Activated naive CD4-positive, alpha-beta T cell treated with anti-CD3 and anti-CD28 coated beads, Interleukin-2, amount 10 ng/mL, durations not matched to agents 5 hours and 36 hours (primary cell): ENCODE data around the gene FAM117A. TPM values are rescaled to one million over a fixed set of nuclear protein-coding genes. Genes with fewer than 3 reads are reported as not detected.

Experiments
- total RNA-seq, 2 experiments: library from RNA; stranded (reverse); gene quantifications; one replicate each; pipeline ENCODE4 v1.2.3, GENCODE V29; 2021

The FAM117A gene, protein sequence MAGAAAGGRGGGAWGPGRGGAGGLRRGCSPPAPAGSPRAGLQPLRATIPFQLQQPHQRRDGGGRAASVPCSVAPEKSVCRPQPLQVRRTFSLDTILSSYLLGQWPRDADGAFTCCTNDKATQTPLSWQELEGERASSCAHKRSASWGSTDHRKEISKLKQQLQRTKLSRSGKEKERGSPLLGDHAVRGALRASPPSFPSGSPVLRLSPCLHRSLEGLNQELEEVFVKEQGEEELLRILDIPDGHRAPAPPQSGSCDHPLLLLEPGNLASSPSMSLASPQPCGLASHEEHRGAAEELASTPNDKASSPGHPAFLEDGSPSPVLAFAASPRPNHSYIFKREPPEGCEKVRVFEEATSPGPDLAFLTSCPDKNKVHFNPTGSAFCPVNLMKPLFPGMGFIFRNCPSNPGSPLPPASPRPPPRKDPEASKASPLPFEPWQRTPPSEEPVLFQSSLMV
- 10 to 100 TPM; 40.3 to 41.0 TPM for total RNA-seq

DNA sequence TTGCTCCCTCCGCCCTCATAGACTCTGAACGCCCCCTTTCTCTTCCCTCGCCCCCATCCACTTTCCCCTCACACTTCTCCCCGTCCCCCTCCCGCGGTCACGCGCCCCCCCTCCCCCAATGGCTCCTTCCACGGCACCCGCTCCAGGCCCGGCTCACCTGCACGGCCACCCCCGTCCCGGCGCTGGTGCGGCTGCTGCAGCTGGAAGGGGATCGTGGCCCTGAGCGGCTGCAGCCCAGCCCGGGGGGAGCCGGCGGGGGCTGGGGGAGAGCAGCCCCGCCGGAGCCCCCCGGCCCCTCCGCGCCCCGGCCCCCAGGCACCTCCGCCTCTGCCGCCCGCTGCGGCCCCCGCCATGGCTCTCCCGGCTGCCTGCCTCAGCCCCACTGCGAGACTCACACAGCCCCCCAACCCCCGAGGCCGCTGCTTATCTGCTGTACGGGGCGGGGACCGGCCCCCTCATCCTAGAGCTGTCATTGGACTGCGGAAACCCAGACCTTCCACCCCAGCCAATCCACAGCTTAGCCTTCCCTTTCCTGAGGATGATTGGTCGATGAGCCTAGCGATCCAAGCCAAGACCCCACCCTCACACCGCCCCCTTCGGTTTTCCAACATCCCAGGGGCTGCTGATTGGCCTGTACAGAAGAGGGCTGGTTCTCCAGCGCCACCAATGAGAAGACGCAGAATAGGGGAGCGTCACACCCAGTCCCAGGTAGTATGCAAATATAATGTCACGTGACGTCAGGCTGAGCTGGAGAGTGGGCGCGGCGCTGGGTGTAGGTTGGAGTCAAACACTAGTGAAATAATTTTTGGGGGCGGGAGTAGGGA, at the start of gene FAM117A:
Gene FAM117A, minus strand, starts transcription at position 397 of the 824 bp plus-strand sequence. Its CDS starts 44 bp downstream, at position 353.

DNA sequence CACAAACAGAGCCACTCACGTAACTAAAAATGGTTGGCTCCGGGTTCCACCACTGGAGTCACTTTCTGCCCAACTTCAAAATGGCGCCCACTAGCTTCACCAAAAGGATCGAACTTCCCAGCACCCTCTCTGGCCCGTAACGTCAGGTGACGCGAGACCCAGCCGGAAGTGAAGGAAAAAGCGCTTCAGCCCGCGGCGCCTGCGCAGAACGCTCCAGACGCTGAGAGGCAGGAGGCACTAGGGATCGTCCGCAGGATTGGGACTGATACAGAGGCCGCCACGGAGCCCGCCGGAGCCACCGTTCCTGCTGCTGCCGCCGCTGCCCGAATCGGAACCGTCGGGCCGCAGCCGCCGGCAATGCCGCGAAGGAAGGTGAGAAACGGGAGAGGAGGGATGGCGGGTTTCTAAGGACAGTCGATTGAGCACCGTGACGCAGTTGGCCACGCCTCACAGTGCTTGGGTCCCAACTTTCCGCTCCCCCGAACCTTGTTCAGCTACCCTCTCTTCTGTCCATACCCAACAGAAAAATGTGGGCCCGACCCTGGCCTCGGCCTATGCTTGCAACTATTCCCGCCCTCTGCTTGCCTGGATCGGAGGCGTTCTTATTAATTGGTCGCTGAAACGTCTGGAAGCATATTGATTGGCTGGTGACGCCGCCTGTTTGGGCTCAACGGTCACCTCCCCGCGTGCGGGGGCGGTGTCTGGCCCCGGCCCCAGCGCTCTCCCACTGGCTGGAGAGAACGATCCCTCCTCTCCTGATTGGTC, 24.7 kb upstream of the FAM117A start, which contains the start of gene KAT7:
Gene KAT7, plus strand, starts transcription at position 204 of the 765 bp plus-strand sequence. Its CDS starts 154 bp downstream, at position 358.

DNA sequence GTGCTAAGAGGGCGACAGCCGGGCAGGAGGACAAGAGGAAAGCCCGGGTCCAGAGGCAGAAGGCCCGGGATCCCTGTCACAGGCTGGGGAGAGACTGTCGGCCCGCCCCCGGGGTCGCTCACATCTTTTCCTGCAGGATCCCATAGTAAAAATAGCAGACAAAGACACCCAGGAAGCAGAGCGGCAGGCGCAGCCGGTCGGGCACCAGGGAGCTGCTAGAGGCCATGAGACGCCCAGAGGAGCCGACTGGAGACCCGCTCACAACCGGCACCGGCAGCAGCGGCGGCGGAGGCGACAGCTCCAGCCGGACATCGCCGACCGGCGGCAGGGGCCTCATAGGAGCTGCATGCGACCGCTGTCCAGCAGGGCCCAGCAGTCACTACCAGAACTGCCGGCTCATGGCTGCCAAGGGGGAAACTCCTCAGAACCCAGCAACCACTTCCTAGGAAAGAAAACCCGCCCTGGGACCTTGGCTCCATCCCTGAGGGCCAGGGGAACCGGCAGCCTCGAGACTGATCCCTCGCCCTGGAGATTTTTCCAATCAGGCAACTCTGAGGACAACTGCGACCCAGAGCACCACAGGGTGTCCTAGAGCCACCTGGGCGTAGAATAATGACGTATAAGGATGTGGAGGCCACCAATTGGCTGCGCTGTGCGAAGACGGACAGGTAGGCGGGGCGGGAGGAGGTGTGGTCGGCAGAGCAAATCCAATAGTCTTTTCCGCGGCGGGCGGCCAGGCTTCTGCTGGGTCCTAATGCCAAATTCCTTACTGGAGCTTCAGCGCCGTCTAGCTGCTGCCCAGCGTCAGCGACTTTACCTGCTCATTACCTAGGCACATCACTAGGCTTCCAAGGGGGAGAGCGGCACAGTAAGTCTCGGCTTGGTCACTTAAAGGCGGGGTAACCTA, 56.1 kb downstream of the FAM117A start, which contains the start of gene SLC35B1:
Gene SLC35B1, minus strand, starts transcription at position 357 of the 907 bp plus-strand sequence. Its CDS starts 131 bp downstream, at position 226.

DNA sequence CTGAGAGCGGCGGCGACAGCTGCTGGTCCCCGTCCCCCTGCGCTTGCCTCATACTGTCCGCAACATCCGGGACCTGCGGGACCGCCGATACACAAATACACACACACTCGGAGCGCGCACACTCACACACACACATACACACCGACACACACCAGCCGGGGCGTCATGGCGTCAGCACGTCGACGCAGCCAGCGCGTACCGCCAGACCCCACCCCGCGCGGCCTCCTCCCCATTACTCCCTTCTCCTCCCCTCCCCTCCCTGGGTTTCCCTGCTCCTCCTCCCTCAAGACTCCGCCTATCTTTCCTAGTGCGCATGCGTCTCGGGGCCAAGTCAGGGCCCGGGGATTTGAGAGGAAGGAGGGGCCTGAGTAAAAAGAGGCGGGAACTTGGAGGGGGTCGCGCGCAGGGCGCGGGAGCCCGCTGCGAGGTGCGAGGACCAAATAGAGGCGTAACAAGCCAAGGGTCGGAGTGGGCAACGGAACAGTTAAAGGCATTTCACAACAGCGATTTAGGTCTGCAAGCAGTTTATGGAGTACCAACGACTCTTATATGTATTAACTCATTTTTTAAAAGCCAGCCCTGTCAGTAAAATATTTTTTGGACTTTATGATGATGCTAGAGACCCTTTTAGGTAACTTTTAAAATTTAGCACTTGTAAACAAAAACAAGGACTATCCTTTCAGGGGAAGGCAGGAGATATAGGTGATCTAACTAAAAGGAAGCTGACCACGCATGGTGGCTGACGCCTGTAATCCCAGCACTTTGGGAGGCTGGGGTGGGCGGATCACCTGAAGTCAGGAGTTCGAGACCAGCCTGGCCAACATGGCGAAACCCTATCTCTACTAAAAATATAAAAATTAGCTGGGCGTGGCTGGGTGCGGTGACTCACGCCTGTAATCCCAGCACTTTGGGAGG, 85.7 kb downstream of the FAM117A start, which contains the start of gene SPOP:
Gene SPOP, minus strand, starts transcription at position 165 of the 915 bp plus-strand sequence. CDS start 55,287 bp downstream, outside the sequence.

Other genes starting within 250 kb of the FAM117A start
- not detected for gene NXPH3, start 188.3 kb downstream of the FAM117A start, total RNA-seq
- gene SPOP, start 86.0 kb downstream of the FAM117A start, total RNA-seq = 10 to 100 TPM; 62.3 to 63.4 TPM
- gene SLC35B1, start 56.2 kb downstream of the FAM117A start, total RNA-seq = 10 to 100 TPM; 42.9 to 47.6 TPM
- gene KAT7, start 24.6 kb upstream of the FAM117A start, total RNA-seq = 10 to 100 TPM; 72.6 to 73.2 TPM
- gene TAC4, start 83.9 kb upstream of the FAM117A start, total RNA-seq = not detected
- gene DLX4, start 205.1 kb upstream of the FAM117A start, total RNA-seq = under 1 TPM; 0.18 to 0.24 TPM
- gene DLX3, start 231.1 kb upstream of the FAM117A start, total RNA-seq = not detected